Muscle layer of duodenum (tissue), 2 donors: ENCODE results near the gene TMEM131.

Experiments used
- H3K27ac ChIP-seq: one replicate; pipeline ENCODE4 v1.7.0; 2013; ENCODE audit warnings: mild to moderate bottlenecking, low read length
- H3K27me3 ChIP-seq: one replicate; pipeline ENCODE4 v1.7.0; 2013; ENCODE audit warnings: low read depth, mild to moderate bottlenecking, control low read depth, low read length
- H3K36me3 ChIP-seq, 2 donors: one replicate each; pipeline ENCODE4 v1.7.0; 2013; ENCODE audit warnings: low read length in 2 of 2, control low read depth in 1 of 2, mild to moderate bottlenecking in 1 of 2; ENCODE audit not compliant: insufficient read depth in 2 of 2, control insufficient read depth in 1 of 2
- H3K4me1 ChIP-seq, 2 donors: one replicate each; pipeline ENCODE4 v1.7.0; 2013; ENCODE audit warnings: low read length in 2 of 2, mild to moderate bottlenecking in 2 of 2, control low read depth in 1 of 2, moderate library complexity in 1 of 2; ENCODE audit not compliant: insufficient read depth in 2 of 2, control insufficient read depth in 1 of 2
- H3K4me3 ChIP-seq, 2 donors: one replicate each; pipeline ENCODE4 v1.7.0; 2013; ENCODE audit warnings: low read length in 2 of 2, low read depth in 1 of 2, mild to moderate bottlenecking in 1 of 2
- H3K9me3 ChIP-seq, 2 donors: one replicate each; pipeline ENCODE4 v1.7.0; 2013; ENCODE audit warnings: low read length in 2 of 2, control low read depth in 1 of 2, mild to moderate bottlenecking in 1 of 2; ENCODE audit not compliant: control insufficient read depth in 1 of 2
- donor health status: healthy.

TMEM131 gene

GRCh38 chr2:97740590-97741182, 255.1 kb downstream of the TMEM131 start:
- Histone ChIP-seq H3K4me1 (peaks cover 0 to 7% of the 10 kb centered on the region in 2 donors), H3K9me3 (no peaks in the 10 kb centered on the region), H3K4me3 (no peak overlapping the region), H3K27me3 (no peaks in the 10 kb centered on the region), H3K27ac (no peak overlapping the region), H3K36me3 (peaks cover 0 to 5% of the 10 kb centered on the region in 2 donors)

- no peak overlapping the region for H3K4me3 ChIP-seq
- no peaks in the 10 kb centered on the region for H3K27me3 ChIP-seq
- no peaks in the 10 kb centered on the region for H3K9me3 ChIP-seq
- H3K36me3 ChIP-seq = peaks cover 0 to 5% of the 10 kb centered on the region in 2 donors
- H3K27ac ChIP-seq = no peak overlapping the region
- H3K4me1 ChIP-seq = no peaks in the 10 kb centered on the region
These were observed 255.9 kb downstream of the TMEM131 start for GRCh38 chr2:97739893-97740245.

- Histone ChIP-seq H3K9me3 (no peaks in the 10 kb centered on the region), H3K27me3 (no peaks in the 10 kb centered on the region), H3K36me3 (peaks cover 0 to 3% of the 10 kb centered on the region in 2 donors), H3K4me3 (no peak overlapping the region), H3K4me1 (no peaks in the 10 kb centered on the region), H3K27ac (no peak overlapping the region)
These were observed 256.5 kb downstream of the TMEM131 start for GRCh38 chr2:97739020-97739892.

GRCh38 chr2:97738179-97739019, 257.3 kb downstream of the TMEM131 start:
- no peak overlapping the region for H3K27ac ChIP-seq
- H3K36me3 ChIP-seq = no peaks in the 10 kb centered on the region
- no peaks in the 10 kb centered on the region for H3K27me3 ChIP-seq

GRCh38 chr2:97737421-97738178, 258.1 kb downstream of the TMEM131 start:
- H3K36me3 ChIP-seq = no peaks in the 10 kb centered on the region
- H3K27me3 ChIP-seq = no peaks in the 10 kb centered on the region
- H3K9me3 ChIP-seq = no peaks in the 10 kb centered on the region
- no peak overlapping the region for H3K4me3 ChIP-seq
- no peak overlapping the region for H3K27ac ChIP-seq
- H3K4me1 ChIP-seq = no peaks in the 10 kb centered on the region

More at GRCh38 chr2:97738179-97739019, 257.3 kb downstream of the TMEM131 start:
- Histone ChIP-seq H3K4me3 (no peak overlapping the region), H3K4me1 (no peaks in the 10 kb centered on the region), H3K9me3 (no peaks in the 10 kb centered on the region)

- Histone ChIP-seq H3K27me3 (no peaks in the 10 kb centered on the region), H3K36me3 (no peaks in the 10 kb centered on the region)
These were observed 259.0 kb downstream of the TMEM131 start for GRCh38 chr2:97736608-97737330.

GRCh38 chr2:97736185-97736584, 259.6 kb downstream of the TMEM131 start:
- no peak overlapping the region for H3K4me3 ChIP-seq
- no peaks in the 10 kb centered on the region for H3K27me3 ChIP-seq
- H3K27ac ChIP-seq = no peak overlapping the region
- no peaks in the 10 kb centered on the region for H3K4me1 ChIP-seq
- no peaks in the 10 kb centered on the region for H3K9me3 ChIP-seq
- H3K36me3 ChIP-seq = no peaks in the 10 kb centered on the region

More at GRCh38 chr2:97736608-97737330, 259.0 kb downstream of the TMEM131 start:
- Histone ChIP-seq H3K4me3 (no peak overlapping the region), H3K9me3 (no peaks in the 10 kb centered on the region), H3K27ac (no peak overlapping the region), H3K4me1 (no peaks in the 10 kb centered on the region)

- H3K4me3 ChIP-seq = no peak overlapping the region
- no peak overlapping the region for H3K27ac ChIP-seq
- no peaks in the 10 kb centered on the region for H3K4me1 ChIP-seq
- H3K36me3 ChIP-seq = no peaks in the 10 kb centered on the region
- peaks cover 0 to 4% of the 10 kb centered on the region in 2 donors for H3K9me3 ChIP-seq
- no peaks in the 10 kb centered on the region for H3K27me3 ChIP-seq
These were observed 260.6 kb downstream of the TMEM131 start for GRCh38 chr2:97735161-97735561.

- Histone ChIP-seq H3K27ac (no peak overlapping the region), H3K4me3 (no peak overlapping the region), H3K27me3 (no peaks in the 10 kb centered on the region), H3K9me3 (peaks cover 0 to 9% of the 10 kb centered on the region in 2 donors), H3K4me1 (no peaks in the 10 kb centered on the region), H3K36me3 (no peaks in the 10 kb centered on the region)
These were observed 261.4 kb downstream of the TMEM131 start for GRCh38 chr2:97734061-97735051.
